K562 (cell line): ENCODE measurements around the gene HPSE2. TPM values are rescaled to one million over a fixed set of nuclear protein-coding genes. Genes with fewer than 3 reads are reported as not detected.

Experiments used
- ARID1B ChIP-seq: fragments of 450-650 bp; IDR thresholded peaks from 2 replicates; pipeline ENCODE4 v1.6.1; 2016; ENCODE audit warnings: antibody characterized with exemption, mild to moderate bottlenecking, inconsistent platforms
- CBFA2T2 ChIP-seq: fragments of 450-650 bp; conservative IDR thresholded peaks from 2 replicates; pipeline ENCODE4 v1.6.1; 2017; ENCODE audit warnings: mild to moderate bottlenecking
- CREB3 ChIP-seq: fragments of 450-650 bp; conservative IDR thresholded peaks from 2 replicates; pipeline ENCODE4 v1.6.1; 2016; ENCODE audit warnings: missing genetic modification characterization, low read depth, mild to moderate bottlenecking, missing compliant biosample characterization, moderate library complexity
- CREM ChIP-seq: IDR thresholded peaks from 2 replicates; pipeline ENCODE4 v1.6.1; 2014; ENCODE audit warnings: antibody characterized with exemption, low read depth
- ETS1 ChIP-seq: conservative IDR thresholded peaks from 2 replicates; pipeline ENCODE4 v1.6.1; 2011; ENCODE audit warnings: low read depth, mild to moderate bottlenecking, low read length; ENCODE audit not compliant: control insufficient read depth
- FOXM1 ChIP-seq, 2 experiments: fragments of 450-650 bp in 1 of 2; sonication (generic) in 1 of 2; formaldehyde crosslinking in 1 of 2; IDR thresholded peaks; 2 replicates each; pipeline versions ENCODE4 v1.6.1 to v1.9.0; 2017 to 2022; ENCODE audit warnings: low read depth in 2 of 2, mild to moderate bottlenecking in 2 of 2, missing genetic modification reagents in 1 of 2, moderate library complexity in 1 of 2
- HDAC3 ChIP-seq: fragments of 450-650 bp; IDR thresholded peaks from 2 replicates; pipeline ENCODE4 v1.6.1; 2018; ENCODE audit warnings: borderline replicate concordance, mild to moderate bottlenecking, moderate library complexity; ENCODE audit not compliant: partially characterized antibody
- JUN ChIP-seq, 2 experiments: sonication (generic) in 1 of 2; formaldehyde crosslinking in 1 of 2; IDR thresholded peaks; 2 replicates each; pipeline versions ENCODE4 v1.6.1 to v1.8.0; 2012 to 2022; ENCODE audit warnings: borderline replicate concordance in 2 of 2, mild to moderate bottlenecking in 2 of 2, improper control_type of control experiment in 1 of 2, low read depth in 1 of 2, low read length in 1 of 2, missing genetic modification reagents in 1 of 2
- JUNB ChIP-seq: fragments of 450-650 bp; formaldehyde crosslinking; conservative IDR thresholded peaks from 2 replicates; pipeline ENCODE4 v1.4.0; 2020; ENCODE audit warnings: mild to moderate bottlenecking
- MAX ChIP-seq: sonication (generic); formaldehyde crosslinking; IDR thresholded peaks from 2 replicates; pipeline ENCODE4 v1.9.0; 2022; ENCODE audit warnings: mild to moderate bottlenecking, missing genetic modification reagents
- MEIS2 ChIP-seq: fragments of 450-650 bp; IDR thresholded peaks from 2 replicates; pipeline ENCODE4 v1.6.1; 2014; ENCODE audit warnings: mild to moderate bottlenecking; ENCODE audit not compliant: partially characterized antibody
- MTA3 ChIP-seq: fragments of 450-650 bp; formaldehyde crosslinking; IDR thresholded peaks from 2 replicates; pipeline ENCODE4 v1.6.1; 2017; ENCODE audit warnings: mild to moderate bottlenecking, borderline replicate concordance
- NBN ChIP-seq: fragments of 450-650 bp; IDR thresholded peaks from 2 replicates; pipeline ENCODE4 v1.6.1; 2016; ENCODE audit warnings: low read depth, mild to moderate bottlenecking
- NCOA1 ChIP-seq: fragments of 450-650 bp; IDR thresholded peaks from 2 replicates; pipeline ENCODE4 v1.6.1; 2016; ENCODE audit warnings: low read depth
- NR4A1 ChIP-seq, 2 experiments: fragments of 250-450 bp in 1 of 2; fragments of 450-650 bp in 1 of 2; sonication (Bioruptor Pico) in 1 of 2; IDR thresholded peaks; 2 replicates each; pipeline versions ENCODE4 v1.4.0 to v1.6.1; 2016 to 2020; ENCODE audit warnings: mild to moderate bottlenecking in 2 of 2, missing compliant biosample characterization in 1 of 2, missing genetic modification characterization in 1 of 2, moderate library complexity in 1 of 2
- NRF1 ChIP-seq, 2 experiments: fragments of 450-650 bp; IDR thresholded peaks in 1 of 2; conservative IDR thresholded peaks in 1 of 2; 2 replicates each; pipeline ENCODE4 v1.6.1; 2014; ENCODE audit warnings: mild to moderate bottlenecking in 2 of 2
- PHF21A ChIP-seq: fragments of 450-650 bp; IDR thresholded peaks from 2 replicates; pipeline ENCODE4 v1.6.1; 2017; ENCODE audit warnings: low read depth, borderline replicate concordance
- POLR2A ChIP-seq: fragments of 450-650 bp; conservative IDR thresholded peaks from 2 replicates; pipeline ENCODE4 v1.6.1; 2016
- RNF2 ChIP-seq: sonication (generic); IDR thresholded peaks from 2 replicates; pipeline ENCODE4 v1.6.1; 2016
- SMARCA4 ChIP-seq: fragments of 450-650 bp; IDR thresholded peaks from 2 replicates; pipeline ENCODE4 v1.6.1; 2016
- TAL1 ChIP-seq: fragments of 450-650 bp; IDR thresholded peaks from 2 replicates; pipeline ENCODE4 v1.6.1; 2016; ENCODE audit warnings: mild to moderate bottlenecking
- TBL1XR1 ChIP-seq, 2 experiments: IDR thresholded peaks; 2 replicates each; pipeline ENCODE4 v1.6.1; 2012; ENCODE audit warnings: improper control_type of control experiment in 2 of 2, low read length in 2 of 2, mild to moderate bottlenecking in 1 of 2
- TCF3 ChIP-seq: sonication (generic); formaldehyde crosslinking; IDR thresholded peaks from 2 replicates; pipeline ENCODE4 v1.4.0; 2020; ENCODE audit warnings: mild to moderate bottlenecking, missing genetic modification reagents
- TRIM24 ChIP-seq, 2 experiments: fragments of 450-650 bp; IDR thresholded peaks; 2 replicates each; pipeline ENCODE4 v1.6.1; 2016
- ZFP36 ChIP-seq: fragments of 150-350 bp; IDR thresholded peaks from 2 replicates; pipeline ENCODE4 v1.6.1; 2018; ENCODE audit warnings: low read length, low read depth; ENCODE audit not compliant: partially characterized antibody
- ZNF316 ChIP-seq: fragments of 450-650 bp; IDR thresholded peaks from 2 replicates; pipeline ENCODE4 v1.6.1; 2016
- ZNF764 ChIP-seq: fragments of 250-450 bp; sonication (Bioruptor Pico); IDR thresholded peaks from 2 replicates; pipeline ENCODE4 v1.4.0; 2020; ENCODE audit warnings: low read depth, mild to moderate bottlenecking, moderate library complexity
- ZNF766 ChIP-seq: fragments of 200-800 bp; sonication (Bioruptor generic); conservative IDR thresholded peaks from 2 replicates; pipeline ENCODE4 v1.6.1; 2016; ENCODE audit warnings: missing genetic modification characterization, missing compliant biosample characterization
- polyA plus RNA-seq, 8 experiments: library from polyadenylated mRNA; depleted of rRNA in 4 of 8; stranded (reverse) in 5 of 8; unstranded in 3 of 8; fragments of >200 nt; fragmentation: Nextera tagmentation in 2 of 8; fragmentation: Illumina TruSeq in 1 of 8; extraction: Ambion mirVana in 2 of 8; extraction: Trizol in 1 of 8; gene quantifications; 2 replicates each; pipeline versions ENCODE4 v1.2.1 to v1.2.3, GENCODE V29; 2011 to 2014; ENCODE audit warnings: inconsistent platforms in 1 of 8, missing spikeins in 1 of 8
- total RNA-seq, 7 experiments: library from RNA; depleted of rRNA in 6 of 7; stranded (reverse); fragments of >200 nt in 6 of 7; fragmentation: Illumina TruSeq in 2 of 7; extraction: Trizol in 2 of 7; gene quantifications; 2 replicates each; pipeline versions ENCODE4 v1.2.1 to v1.2.3, GENCODE V29; 2011 to 2021; ENCODE audit warnings: low replicate concordance in 1 of 7

The HPSE2 gene
- total and polyA plus RNA-seq, 9 of the 15 experiments (the other 6 are each of a cell fraction or from before 2014, with no cell fraction given) = 0.03 to 0.10 (median 0.04) TPM; not detected in 2

- TF ChIP-seq ZNF766 (CRISPR knock-in tag) = peak; percentile 91
- 0 out of 2 replicates have a peak, but pooled peaks have one; percentile 40 for TF ChIP-seq ETS1
- peak; percentile 92 for TF ChIP-seq MEIS2
- TF ChIP-seq TBL1XR1 (IDR thresholded peaks at IDR 0.05; ENCODE audit: low read length in 2 of 2) = peak; percentile 35 to 77; a peak in 3 of 4 replicates
- peak; percentile 71 for TF ChIP-seq CREM
- TF ChIP-seq CREB3 (tag) = no peak
- peak; percentile 92 for TF ChIP-seq FOXM1 (IDR thresholded peaks at IDR 0.05; ENCODE audit: low read depth)
- TF ChIP-seq FOXM1 (CRISPR knock-in tag; IDR thresholded peaks at IDR 0.05; ENCODE audit: low read depth) = no peak
- TF ChIP-seq MTA3 = peak; percentile 81
- TF ChIP-seq HDAC3 = peak; percentile 88
- TF ChIP-seq JUNB = peak; percentile 69
- peak in 1 of 2 experiments; percentile 35; a peak in 1 of 4 replicates for TF ChIP-seq NRF1 (conservative IDR thresholded peaks at IDR 0.05 in 1 of 2, IDR thresholded peaks at IDR 0.05 in 1 of 2)
- TF ChIP-seq SMARCA4 = peak; percentile 98
- peak; percentile 97 for TF ChIP-seq TAL1
- TF ChIP-seq POLR2A = no peak
- TF ChIP-seq NCOA1 = peak; percentile 88
- TF ChIP-seq TCF3 (CRISPR knock-in tag) = peak; percentile 97
- peak; percentile 98 for TF ChIP-seq CBFA2T2
- TF ChIP-seq RNF2 = peak; percentile 88
- peak; percentile 73; the same call in 1 of the 2 replicates for TF ChIP-seq JUN (IDR thresholded peaks at IDR 0.05; ENCODE audit: borderline replicate concordance, low read depth, low read length)
- TF ChIP-seq JUN (CRISPR knock-in tag; IDR thresholded peaks at IDR 0.05; ENCODE audit: borderline replicate concordance) = no peak
- no peak for TF ChIP-seq ZNF764
- 0 out of 2 replicates have a peak, but pooled peaks have one; percentile 42 for TF ChIP-seq PHF21A
- TF ChIP-seq NBN = peak; percentile 82; the same call in 1 of the 2 replicates
- TF ChIP-seq TRIM24 (IDR thresholded peaks at IDR 0.05) = peak; percentile 97
- TF ChIP-seq NR4A1 (CRISPR knock-in tag; IDR thresholded peaks at IDR 0.05) = no peak
- TF ChIP-seq NR4A1 (tag; IDR thresholded peaks at IDR 0.05) = 0 out of 2 replicates have a peak, but pooled peaks have one; percentile 36
- peak; percentile 99 for TF ChIP-seq ARID1B
- TF ChIP-seq ZFP36 = peak; percentile 33
- peak; percentile 77 for TF ChIP-seq ZNF316
- 0 out of 2 replicates have a peak, but pooled peaks have one; percentile 27 for TF ChIP-seq MAX (CRISPR knock-in tag)
Measured at GRCh38 chr10:98910048-98910447, 325.6 kb downstream of the HPSE2 start (continued).
